Activated CD8-positive, alpha-beta T cell treated with anti-CD3 and anti-CD28 coated beads for 36 hours (primary cell): ENCODE measurements around the gene ZNF865. TPM values are rescaled to one million over a fixed set of nuclear protein-coding genes. Genes with fewer than 3 reads are reported as not detected.

Experiments
- ATAC-seq: fragments of 200-7000 bp; cut with Tn5 transposase; one replicate; pipeline ENCODE4 v1.10.0; 2021; ENCODE audit warnings: mild to moderate bottlenecking, moderate library complexity
- CTCF ChIA-PET: fragments of 350-600 bp; sonication (Branson Sonifier 250); formaldehyde crosslinking; loops from one replicate; lab custom pipeline; 2021; ENCODE audit warnings: antibody characterized with exemption; lab: Charles Lee
- POLR2A ChIA-PET: fragments of 350-600 bp; sonication (Branson Sonifier 250); formaldehyde crosslinking; loops from one replicate; lab custom pipeline; 2021; ENCODE audit warnings: antibody characterized with exemption; lab: Charles Lee
- DNase-seq: peaks from one replicate; pipeline ENCODE4 v3.0.0-alpha.2; 2020
- H3K27ac Mint-ChIP-seq: one replicate; pipeline ENCODE4 v1.8.0; 2021; ENCODE audit warnings: mild to moderate bottlenecking, mixed read lengths
- H3K27me3 Mint-ChIP-seq: one replicate; pipeline ENCODE4 v1.8.0; 2021; ENCODE audit warnings: mixed read lengths
- H3K36me3 Mint-ChIP-seq: one replicate; pipeline ENCODE4 v1.8.0; 2021; ENCODE audit warnings: low read depth, mixed read lengths
- H3K4me1 Mint-ChIP-seq: one replicate; pipeline ENCODE4 v1.8.0; 2021; ENCODE audit warnings: low read depth, mixed read lengths
- H3K4me3 Mint-ChIP-seq: one replicate; pipeline ENCODE4 v1.8.0; 2021; ENCODE audit warnings: mild to moderate bottlenecking, moderate library complexity, mixed read lengths
- H3K9me3 Mint-ChIP-seq: one replicate; pipeline ENCODE4 v1.8.0; 2021; ENCODE audit warnings: mixed read lengths
- intact Hi-C: fragments of 100-400 bp; cut with micrococcal nuclease; formaldehyde crosslinking; loops from one replicate; pipeline ENCODE4 v1.10.0; 2022
- total RNA-seq, 2 experiments: library from RNA; stranded (reverse); gene quantifications; one replicate each; pipeline ENCODE4 v1.2.3, GENCODE V29; 2021
- TF ChIP-seq, protein P1 (sequence below): fragments of 200-600 bp; IDR thresholded peaks from one replicate; pipeline ENCODE4 v1.8.0; 2022; ENCODE audit warnings: antibody characterized with exemption, mild to moderate bottlenecking

ZNF865 gene
- total RNA-seq, 2 experiments from 2014 or later = 10.6 to 11.7 TPM

DNA sequence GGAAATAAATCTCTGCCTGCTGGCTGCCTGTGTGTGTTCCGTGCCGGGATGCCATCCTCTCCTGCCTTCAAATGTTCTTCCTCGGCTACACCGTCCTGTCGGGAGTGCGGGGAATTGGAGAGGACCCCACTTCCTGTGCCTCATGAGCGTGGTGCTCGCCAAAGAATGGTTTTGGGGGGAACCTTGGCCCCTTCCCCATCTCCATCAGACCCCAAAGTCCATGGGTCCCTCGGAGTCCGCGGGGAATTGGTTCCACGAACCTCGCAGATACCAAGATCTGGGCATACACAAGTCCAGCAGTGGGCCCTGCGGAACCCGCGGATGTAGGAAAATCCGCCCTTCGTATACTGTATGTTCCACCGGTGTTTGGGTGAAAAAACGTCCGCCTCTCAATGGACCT, 2.3 kb upstream of the ZNF865 start:
- ATAC-seq = no peak
- Mint-ChIP-seq H3K27ac (peak overlapping the region; percentile 32), H3K36me3 (peaks cover 24% of the 10 kb centered on the region), H3K4me1 (peaks cover 51% of the 10 kb centered on the region), H3K4me3 (no peak overlapping the region), H3K27me3 (no peaks in the 10 kb centered on the region), H3K9me3 (peaks cover 2% of the 10 kb centered on the region)
- ChIA-PET CTCF (no interaction called here), POLR2A (no interaction called here)
- no peak for DNase-seq
- TF ChIP-seq, protein P1, sequence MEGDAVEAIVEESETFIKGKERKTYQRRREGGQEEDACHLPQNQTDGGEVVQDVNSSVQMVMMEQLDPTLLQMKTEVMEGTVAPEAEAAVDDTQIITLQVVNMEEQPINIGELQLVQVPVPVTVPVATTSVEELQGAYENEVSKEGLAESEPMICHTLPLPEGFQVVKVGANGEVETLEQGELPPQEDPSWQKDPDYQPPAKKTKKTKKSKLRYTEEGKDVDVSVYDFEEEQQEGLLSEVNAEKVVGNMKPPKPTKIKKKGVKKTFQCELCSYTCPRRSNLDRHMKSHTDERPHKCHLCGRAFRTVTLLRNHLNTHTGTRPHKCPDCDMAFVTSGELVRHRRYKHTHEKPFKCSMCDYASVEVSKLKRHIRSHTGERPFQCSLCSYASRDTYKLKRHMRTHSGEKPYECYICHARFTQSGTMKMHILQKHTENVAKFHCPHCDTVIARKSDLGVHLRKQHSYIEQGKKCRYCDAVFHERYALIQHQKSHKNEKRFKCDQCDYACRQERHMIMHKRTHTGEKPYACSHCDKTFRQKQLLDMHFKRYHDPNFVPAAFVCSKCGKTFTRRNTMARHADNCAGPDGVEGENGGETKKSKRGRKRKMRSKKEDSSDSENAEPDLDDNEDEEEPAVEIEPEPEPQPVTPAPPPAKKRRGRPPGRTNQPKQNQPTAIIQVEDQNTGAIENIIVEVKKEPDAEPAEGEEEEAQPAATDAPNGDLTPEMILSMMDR = no peak
- intact Hi-C loops = no loop called here

DNA sequence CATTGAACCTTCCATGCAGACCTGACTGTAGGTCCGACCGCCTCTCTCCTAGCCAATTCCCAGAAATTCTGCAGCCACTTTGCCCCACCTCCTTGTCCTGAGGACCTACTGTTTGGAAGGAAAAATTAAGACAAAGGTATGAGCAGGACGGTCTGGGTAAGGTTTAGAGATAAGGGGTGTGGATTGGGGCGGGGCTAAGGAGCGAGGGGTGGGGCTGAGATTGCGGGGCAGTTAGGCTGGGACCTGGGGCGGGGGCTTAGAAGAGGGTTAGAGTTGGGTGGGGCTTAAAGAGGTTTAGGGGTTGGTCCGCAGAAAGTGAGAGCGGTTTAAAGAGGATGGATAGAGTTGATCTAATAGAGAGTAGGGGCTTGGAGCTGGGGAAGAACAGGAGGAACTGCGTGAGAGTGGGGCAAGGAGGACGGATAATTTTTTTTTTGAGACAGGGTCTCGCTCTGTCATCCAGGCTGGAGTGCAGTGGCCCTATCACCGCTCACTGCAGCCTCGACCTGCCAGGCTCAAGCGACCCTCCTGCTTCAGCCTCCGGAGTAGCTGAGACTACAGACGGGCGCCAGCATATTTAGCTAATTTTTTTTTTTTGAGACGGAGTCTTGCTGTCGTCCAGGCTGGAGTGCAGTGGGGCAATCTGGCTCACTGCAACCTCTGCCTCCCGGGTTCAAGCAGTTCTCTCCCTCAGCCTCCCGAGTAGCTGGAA, 1.7 kb upstream of the ZNF865 start:
- ChIA-PET CTCF (interaction anchor here (0.8 kb wide), 1 partner anchor 34 kb away, joined by 3 read pairs; no protein-coding TSS in a partner anchor), POLR2A (interaction anchor here (0.8 to 1.2 kb wide), 4 partner anchors 9 to 213 kb away, joined by 3 read pairs; no protein-coding TSS in a partner anchor)
- intact Hi-C loops = no loop called here
- H3K4me1 Mint-ChIP-seq = peaks cover 50% of the 10 kb centered on the region
- peak overlapping the region; percentile 91 for H3K27ac Mint-ChIP-seq
- ATAC-seq = no peak
- peaks cover 2% of the 10 kb centered on the region for H3K9me3 Mint-ChIP-seq
- peaks cover 24% of the 10 kb centered on the region for H3K36me3 Mint-ChIP-seq
- H3K27me3 Mint-ChIP-seq = no peaks in the 10 kb centered on the region
- H3K4me3 Mint-ChIP-seq = peak overlapping the region; percentile 80
- DNase-seq = no peak
- TF ChIP-seq, protein P1 = no peak

DNA sequence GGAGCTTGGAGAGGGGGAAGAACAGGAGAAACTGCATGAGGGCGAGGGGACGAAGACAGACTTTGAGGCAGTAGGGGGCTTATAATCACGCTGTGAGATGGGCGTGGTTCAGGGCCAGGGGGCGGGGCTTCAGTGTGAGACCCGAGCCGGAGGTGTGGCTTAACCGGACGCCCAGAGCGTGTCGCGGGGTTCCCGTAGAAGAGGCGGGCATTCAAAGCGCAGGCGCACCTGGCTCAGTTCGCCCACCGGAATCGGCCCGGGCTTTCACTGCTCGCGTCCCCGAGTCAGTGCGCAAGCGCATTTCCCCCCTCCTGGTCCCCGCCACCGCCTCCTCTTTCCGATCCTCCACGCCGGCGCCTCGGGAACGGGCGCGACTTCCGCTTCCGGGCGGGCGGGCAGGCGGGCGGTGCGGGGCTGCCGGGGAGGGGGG, 225 bp upstream of the ZNF865 start:
- TF ChIP-seq, protein P1 = no peak
- peaks cover 30% of the 10 kb centered on the region for H3K36me3 Mint-ChIP-seq
- ChIA-PET CTCF (interaction anchor here (1.0 to 2.4 kb wide), 18 partner anchors 12 to 138 kb away, joined by 3 to 22 read pairs (median 8); partner anchors contain the start of genes U2AF2 and ZNF784), POLR2A (interaction anchor here (1.0 to 2.5 kb wide), 6 partner anchors 8 to 214 kb away, joined by 3 to 26 read pairs (median 4); partner anchors contain the start of gene ZNF784)
- H3K4me1 Mint-ChIP-seq = peaks cover 53% of the 10 kb centered on the region
- H3K9me3 Mint-ChIP-seq = peaks cover 2% of the 10 kb centered on the region
- intact Hi-C loops = no loop called here
- ATAC-seq (peak; percentile 86), DNase-seq (peak; percentile 99)
- H3K4me3 Mint-ChIP-seq = peak overlapping the region; percentile 80
- H3K27me3 Mint-ChIP-seq = no peaks in the 10 kb centered on the region
- peak overlapping the region; percentile 91 for H3K27ac Mint-ChIP-seq

DNA sequence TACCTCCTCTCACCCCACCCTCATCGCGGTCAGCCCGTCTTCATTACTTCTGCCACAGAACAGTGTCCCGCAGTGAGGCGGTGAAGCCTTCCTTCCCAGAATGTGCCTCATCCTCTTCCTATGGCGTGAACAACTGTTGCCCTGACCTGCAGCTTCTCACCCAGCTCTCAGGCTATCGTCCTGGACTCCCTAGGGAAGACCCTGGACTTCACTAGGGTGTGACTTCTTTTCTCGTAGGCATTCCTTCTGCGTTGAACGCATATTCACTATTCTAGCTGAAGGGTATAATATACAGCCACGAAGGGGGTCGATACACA, 982 bp downstream of the ZNF865 start:
- ChIA-PET CTCF (interaction anchor here (0.8 to 2.4 kb wide), 30 partner anchors 11 to 139 kb away, joined by 3 to 22 read pairs (median 6); partner anchors contain the start of genes CCDC106, NAT14, U2AF2 and ZNF628), POLR2A (interaction anchor here (1.0 to 2.5 kb wide), 7 partner anchors 9 to 36 kb away, joined by 3 to 26 read pairs (median 5); partner anchors contain the start of genes ZNF579 and ZNF784)
- peaks cover 55% of the 10 kb centered on the region for H3K4me1 Mint-ChIP-seq
- intact Hi-C loops = no loop called here
- no peak for ATAC-seq
- peak overlapping the region; percentile 92 for H3K4me3 Mint-ChIP-seq
- peaks cover 2% of the 10 kb centered on the region for H3K9me3 Mint-ChIP-seq
- peaks cover 38% of the 10 kb centered on the region for H3K36me3 Mint-ChIP-seq
- H3K27ac Mint-ChIP-seq = peak overlapping the region; percentile 96
- TF ChIP-seq, protein P1 = peak; percentile 13
- no peaks in the 10 kb centered on the region for H3K27me3 Mint-ChIP-seq
- DNase-seq = no peak

DNA sequence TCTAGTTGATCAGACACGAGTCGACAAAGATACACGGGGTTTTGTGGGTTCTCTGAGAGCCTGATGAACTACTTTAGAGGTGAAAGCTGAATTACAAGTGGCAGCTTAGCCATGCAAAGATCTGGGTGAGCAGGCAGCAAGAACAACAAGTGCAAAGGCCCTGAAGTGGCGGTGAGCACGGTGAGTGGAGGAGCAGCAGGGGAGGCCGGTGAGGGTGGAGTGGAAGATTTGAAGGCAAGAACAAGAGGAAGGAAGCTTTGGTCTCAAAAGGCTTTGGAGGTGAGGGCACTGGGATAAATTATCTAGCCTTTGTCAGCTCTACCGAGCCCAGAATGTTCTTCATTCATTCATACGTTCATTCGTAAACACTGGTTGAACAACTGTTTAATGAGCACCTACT, 1.4 kb downstream of the ZNF865 start:
- Mint-ChIP-seq H3K36me3 (peaks cover 38% of the 10 kb centered on the region), H3K9me3 (peaks cover 2% of the 10 kb centered on the region), H3K27me3 (no peaks in the 10 kb centered on the region), H3K4me1 (peaks cover 56% of the 10 kb centered on the region), H3K27ac (peak overlapping the region; percentile 96), H3K4me3 (peak overlapping the region; percentile 92)
- ATAC-seq (no peak), DNase-seq (no peak)
- TF ChIP-seq, protein P1 = no peak
- CTCF ChIA-PET = interaction anchor here (0.8 to 2.4 kb wide), 29 partner anchors 10 to 139 kb away, joined by 3 to 22 read pairs (median 7); partner anchors contain the start of genes CCDC106, NAT14, U2AF2 and ZNF628
- POLR2A ChIA-PET = interaction anchor here (1.0 to 2.5 kb wide), 5 partner anchors 9 to 30 kb away, joined by 3 to 26 read pairs (median 5); partner anchors contain the start of gene ZNF784
- intact Hi-C loops = no loop called here
